Measurements from ENCODE around the gene NTN1. TPM values are rescaled to one million over a fixed set of nuclear protein-coding genes. Genes with fewer than 3 reads are reported as not detected.

The NTN1 gene
- total and polyA plus RNA-seq, 2 of the 13 experiments (the other 11 are each of a cell fraction or from before 2014, with no cell fraction given) = 0.04 to 0.05 TPM

- no peak overlapping the region for H3K4me2 ChIP-seq (ENCODE audit: low read depth, low read length)
- no peaks in the 10 kb centered on the region for H3K36me3 ChIP-seq (replicated peaks in 1 of 2; ENCODE audit: control insufficient read depth in 1 of 2, insufficient read depth in 2 of 2, low read length in 2 of 2)
- H3K79me2 ChIP-seq (ENCODE audit: insufficient read depth, low read length) = no peaks in the 10 kb centered on the region
- H3K9ac ChIP-seq (ENCODE audit: insufficient read depth, low read depth, low read length) = no peak overlapping the region
- H3K4me1 ChIP-seq (ENCODE audit: insufficient read depth, low read length) = peaks cover 23% of the 10 kb centered on the region
- H3K27ac ChIP-seq (ENCODE audit: extremely low read length, insufficient read depth, low read length) = no peak overlapping the region
- in situ Hi-C loops (cut with HindIII; ENCODE audit: extremely low pct_ligation_motif_present, low pct_unique_long_range_greater_than_20kb) (no loop called here), intact Hi-C loops (cut with micrococcal nuclease; ENCODE audit: unreplicated experiment) (no loop called here)
- H3K4me3 ChIP-seq (replicated peaks in 1 of 3; ENCODE audit: insufficient read depth in 1 of 3, low read depth in 2 of 3, low read length in 3 of 3) = no peak overlapping the region
- ATAC-seq (no peak), DNase-seq (ENCODE audit: low spot score) (no peak), FAIRE-seq (no peak)
- peaks cover 17 to 62% of the 10 kb centered on the region in 2 experiments; a peak in 4 of 5 replicates for H3K27me3 ChIP-seq (ENCODE audit: control insufficient read depth in 1 of 2, insufficient read depth in 2 of 2, low read length in 2 of 2)
- no peaks in the 10 kb centered on the region for H4K20me1 ChIP-seq (ENCODE audit: insufficient read depth, low read length)
- no TSS peak for BruUV-seq (replicated peaks)
- no peaks in the 10 kb centered on the region for H3K9me3 ChIP-seq (ENCODE audit: low read length)
- no peak overlapping the region for H2AFZ ChIP-seq (ENCODE audit: low read length)
- ChIA-PET CTCF (ENCODE audit: low intra/inter-chr PET ratio, low total read pairs) (no interaction called here), POLR2A (no interaction called here)
- WGBS (ENCODE audit: low lambda C conversion rate) = 27% methylated on average over 4 of the region's 9 CpGs
- TF ChIP-seq CC2D1A (CRISPR knock-in tag; IDR thresholded peaks at IDR 0.05) (no peak), FOXJ3 (CRISPR knock-in tag; IDR thresholded peaks at IDR 0.05; ENCODE audit: borderline replicate concordance) (no peak), ZSCAN20 (CRISPR knock-in tag; IDR thresholded peaks at IDR 0.05; ENCODE audit: borderline replicate concordance) (no peak), NR2F1 (CRISPR knock-in tag; IDR thresholded peaks at IDR 0.05) (no peak), ZFP82 (CRISPR knock-in tag; IDR thresholded peaks at IDR 0.05; ENCODE audit: borderline replicate concordance) (no peak), MTA1 (CRISPR knock-in tag; IDR thresholded peaks at IDR 0.05; ENCODE audit: borderline replicate concordance) (no peak), KDM5A (IDR thresholded peaks at IDR 0.05; ENCODE audit: borderline replicate concordance, low read length) (no peak), ZNF784 (CRISPR knock-in tag; IDR thresholded peaks at IDR 0.05; ENCODE audit: borderline replicate concordance) (no peak), NR3C1 (CRISPR knock-in tag; IDR thresholded peaks at IDR 0.05) (no peak), ZNF44 (CRISPR knock-in tag; IDR thresholded peaks at IDR 0.05) (no peak), CERS6 (CRISPR knock-in tag; IDR thresholded peaks at IDR 0.05) (no peak), PAX8 (CRISPR knock-in tag; IDR thresholded peaks at IDR 0.05; ENCODE audit: borderline replicate concordance) (no peak), ZNF674 (CRISPR knock-in tag; IDR thresholded peaks at IDR 0.05; ENCODE audit: low read depth) (no peak), ZNF414 (CRISPR knock-in tag; IDR thresholded peaks at IDR 0.05) (no peak), TMF1 (CRISPR knock-in tag; IDR thresholded peaks at IDR 0.05; ENCODE audit: low read depth) (no peak), EP300 (IDR thresholded peaks at IDR 0.05; ENCODE audit: low read depth in 2 of 2, low read length in 2 of 2) (no peak), EP300 (CRISPR knock-in tag; IDR thresholded peaks at IDR 0.05; ENCODE audit: borderline replicate concordance) (no peak)
- TF ChIP-seq, protein P1, sequence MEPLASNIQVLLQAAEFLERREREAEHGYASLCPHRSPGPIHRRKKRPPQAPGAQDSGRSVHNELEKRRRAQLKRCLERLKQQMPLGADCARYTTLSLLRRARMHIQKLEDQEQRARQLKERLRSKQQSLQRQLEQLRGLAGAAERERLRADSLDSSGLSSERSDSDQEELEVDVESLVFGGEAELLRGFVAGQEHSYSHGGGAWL (CRISPR knock-in tag; IDR thresholded peaks at IDR 0.05) = no peak
- TF ChIP-seq, protein P2, sequence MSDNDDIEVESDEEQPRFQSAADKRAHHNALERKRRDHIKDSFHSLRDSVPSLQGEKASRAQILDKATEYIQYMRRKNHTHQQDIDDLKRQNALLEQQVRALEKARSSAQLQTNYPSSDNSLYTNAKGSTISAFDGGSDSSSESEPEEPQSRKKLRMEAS (IDR thresholded peaks at IDR 0.05) = no peak
Measured at GRCh38 chr17:9174779-9175574, 153.7 kb downstream of the NTN1 start.

Data from HepG2 (cell line).